ENCODE measurements around the gene POC1A.

Gene POC1A

DNA sequence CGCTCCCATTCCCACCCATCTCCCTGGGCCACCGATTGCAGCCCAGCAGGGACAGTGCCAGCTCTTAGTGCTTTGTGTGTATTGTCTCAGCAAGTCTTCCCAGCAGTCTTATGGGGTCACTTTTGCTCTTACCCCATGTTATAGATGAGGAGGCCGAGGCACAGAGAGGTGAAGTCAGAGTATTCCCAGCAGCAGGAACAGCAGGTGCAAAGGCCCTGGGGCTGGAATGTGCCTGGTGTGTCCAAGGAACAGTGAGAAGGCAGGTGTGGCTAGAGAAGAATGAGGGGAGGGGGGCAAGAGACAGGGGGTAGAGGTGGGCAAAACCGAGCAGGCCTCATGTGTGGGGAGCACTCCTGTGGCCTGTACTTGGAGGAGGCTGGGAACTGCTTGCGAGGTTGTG lies 85.1 kb downstream of the POC1A start:
- H3K4me3 ChIP-seq (ENCODE audit: insufficient read length, low read depth) = no peak overlapping the region
- no peaks in the 10 kb centered on the region for H3K27me3 ChIP-seq (ENCODE audit: insufficient read depth, insufficient read length)
- TF ChIP-seq ZNF274 (IDR thresholded peaks at IDR 0.05; ENCODE audit: low read depth, low read length) (no peak), SUZ12 (IDR thresholded peaks at IDR 0.05; ENCODE audit: extremely low read depth, insufficient read depth, insufficient read length) (no peak), YY1 (IDR thresholded peaks at IDR 0.05; ENCODE audit: insufficient read depth, insufficient read length) (no peak)
- no peak for DNase-seq (ENCODE audit: low read depth, low spot score)
- peaks cover 9% of the 10 kb centered on the region for H3K36me3 ChIP-seq (ENCODE audit: insufficient read depth, insufficient read length, low read length)
- peaks cover 20% of the 10 kb centered on the region for H3K4me1 ChIP-seq (ENCODE audit: insufficient read depth, insufficient read length)
- H3K9me3 ChIP-seq (ENCODE audit: insufficient read depth, low read length) = no peaks in the 10 kb centered on the region
- no peak overlapping the region for H3K9ac ChIP-seq (ENCODE audit: insufficient read length, low read depth)

DNA sequence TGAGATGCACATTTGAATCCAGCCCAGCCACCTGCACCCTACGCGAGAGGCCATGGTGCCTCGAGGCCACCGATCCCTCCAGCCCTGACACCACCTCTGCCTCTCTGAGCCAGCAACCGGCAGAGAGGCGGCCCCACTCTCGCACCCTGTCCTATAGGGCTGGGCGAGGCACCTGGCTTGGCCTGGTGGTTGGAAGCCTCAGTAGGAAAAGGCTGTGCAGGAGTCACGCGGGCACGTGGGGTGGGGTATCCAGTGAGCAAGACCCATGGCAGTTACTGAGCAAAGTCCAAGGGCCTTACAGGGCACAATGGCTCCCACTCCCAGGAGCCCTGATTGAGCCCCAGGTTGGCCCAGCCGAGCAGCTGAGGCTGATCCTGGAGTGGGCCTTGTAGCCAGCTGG lies 85.5 kb downstream of the POC1A start:
- peaks cover 5% of the 10 kb centered on the region for H3K36me3 ChIP-seq (ENCODE audit: insufficient read depth, insufficient read length, low read length)
- no peaks in the 10 kb centered on the region for H3K9me3 ChIP-seq (ENCODE audit: insufficient read depth, low read length)
- no peak for TF ChIP-seq YY1 (IDR thresholded peaks at IDR 0.05; ENCODE audit: insufficient read depth, insufficient read length)
- TF ChIP-seq SUZ12 (IDR thresholded peaks at IDR 0.05; ENCODE audit: extremely low read depth, insufficient read depth, insufficient read length) = no peak
- no peak for TF ChIP-seq ZNF274 (IDR thresholded peaks at IDR 0.05; ENCODE audit: low read depth, low read length)
- no peak overlapping the region for H3K9ac ChIP-seq (ENCODE audit: insufficient read length, low read depth)
- no peaks in the 10 kb centered on the region for H3K27me3 ChIP-seq (ENCODE audit: insufficient read depth, insufficient read length)
- H3K4me1 ChIP-seq (ENCODE audit: insufficient read depth, insufficient read length) = peaks cover 20% of the 10 kb centered on the region
- H3K4me3 ChIP-seq (ENCODE audit: insufficient read length, low read depth) = no peak overlapping the region
- DNase-seq (ENCODE audit: low read depth, low spot score) = no peak

DNA sequence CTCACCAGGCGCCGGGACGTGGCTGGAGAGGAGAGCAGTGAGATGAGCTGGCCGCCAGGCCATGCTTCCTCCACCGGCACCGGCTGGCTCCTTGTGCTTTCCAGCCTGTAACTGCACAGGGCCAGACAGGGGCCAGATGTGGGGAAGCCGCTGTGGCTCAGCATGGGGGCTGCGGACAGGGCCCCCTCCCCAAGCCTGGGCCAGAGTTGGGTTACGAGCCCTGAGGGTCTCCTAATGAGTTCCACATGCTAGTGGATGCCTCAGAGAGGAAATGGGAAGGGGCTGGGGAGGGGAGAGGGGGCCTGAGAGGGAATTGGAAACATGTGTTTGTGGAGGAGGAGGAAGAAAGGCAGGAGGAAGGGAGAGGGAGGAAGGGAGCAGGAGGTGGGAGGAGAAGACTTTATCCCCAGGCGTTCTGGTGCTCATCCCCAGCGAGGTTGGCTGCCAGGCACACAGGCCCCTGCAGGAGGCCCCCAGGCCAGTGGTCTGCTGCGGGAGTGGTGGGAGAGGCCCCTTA lies 86.1 kb downstream of the POC1A start:
- Histone ChIP-seq H3K36me3 (ENCODE audit: insufficient read depth, insufficient read length, low read length) (peaks cover 3% of the 10 kb centered on the region), H3K4me1 (ENCODE audit: insufficient read depth, insufficient read length) (peaks cover 23% of the 10 kb centered on the region), H3K4me3 (ENCODE audit: insufficient read length, low read depth) (no peak overlapping the region), H3K9ac (ENCODE audit: insufficient read length, low read depth) (no peak overlapping the region), H3K27me3 (ENCODE audit: insufficient read depth, insufficient read length) (no peaks in the 10 kb centered on the region), H3K9me3 (ENCODE audit: insufficient read depth, low read length) (no peaks in the 10 kb centered on the region)
- DNase-seq (ENCODE audit: low read depth, low spot score) = no peak
- no peak for TF ChIP-seq ZNF274 (IDR thresholded peaks at IDR 0.05; ENCODE audit: low read depth, low read length)
- no peak for TF ChIP-seq SUZ12 (IDR thresholded peaks at IDR 0.05; ENCODE audit: extremely low read depth, insufficient read depth, insufficient read length)
- TF ChIP-seq YY1 (IDR thresholded peaks at IDR 0.05; ENCODE audit: insufficient read depth, insufficient read length) = no peak

DNA sequence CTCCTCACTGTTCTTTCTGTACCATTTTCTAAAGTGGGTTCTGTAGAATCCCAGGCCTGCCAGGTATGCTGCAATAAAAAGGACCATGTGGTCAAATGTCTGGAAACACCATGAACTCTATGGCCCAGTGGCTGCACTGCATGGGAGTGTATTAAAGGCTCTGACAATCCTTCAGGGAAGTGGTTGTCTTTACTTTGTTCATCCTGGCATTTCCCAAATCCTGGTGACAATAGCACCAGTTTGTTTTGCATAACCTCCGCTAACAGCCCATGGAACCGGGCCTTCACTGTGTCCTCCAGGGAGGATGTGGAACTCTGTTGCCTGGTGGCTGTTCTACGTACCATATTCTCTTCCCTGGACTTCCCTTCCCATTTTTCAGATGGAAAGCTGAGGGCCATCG lies 86.7 kb downstream of the POC1A start:
- H3K4me3 ChIP-seq (ENCODE audit: insufficient read length, low read depth) = no peak overlapping the region
- TF ChIP-seq SUZ12 (IDR thresholded peaks at IDR 0.05; ENCODE audit: extremely low read depth, insufficient read depth, insufficient read length) = no peak
- DNase-seq (ENCODE audit: low read depth, low spot score) = no peak
- no peaks in the 10 kb centered on the region for H3K9me3 ChIP-seq (ENCODE audit: insufficient read depth, low read length)
- H3K36me3 ChIP-seq (ENCODE audit: insufficient read depth, insufficient read length, low read length) = peaks cover 3% of the 10 kb centered on the region
- H3K4me1 ChIP-seq (ENCODE audit: insufficient read depth, insufficient read length) = peaks cover 23% of the 10 kb centered on the region
- no peak overlapping the region for H3K9ac ChIP-seq (ENCODE audit: insufficient read length, low read depth)
- H3K27me3 ChIP-seq (ENCODE audit: insufficient read depth, insufficient read length) = no peaks in the 10 kb centered on the region

DNA sequence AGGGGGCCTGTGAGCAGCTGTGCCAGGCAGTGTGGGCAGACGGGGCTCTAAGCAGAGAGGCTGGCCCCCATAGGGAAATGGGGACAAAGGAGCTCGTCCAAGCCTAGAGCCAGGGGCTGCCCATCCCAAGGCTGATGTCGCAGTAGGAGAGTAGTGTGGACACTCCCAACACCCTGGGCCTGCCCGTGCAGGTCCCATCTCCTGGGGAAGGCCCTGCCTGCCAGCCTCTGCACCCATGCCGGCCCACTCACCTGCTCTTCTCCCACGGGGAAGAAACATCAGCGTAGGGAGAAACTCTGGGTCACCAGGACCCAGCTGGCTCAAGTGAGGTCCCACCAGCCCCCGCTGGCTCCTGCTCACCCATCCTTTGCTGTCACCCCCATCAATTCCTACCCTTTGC lies 87.2 kb downstream of the POC1A start:
- Histone ChIP-seq H3K9ac (ENCODE audit: insufficient read length, low read depth) (no peak overlapping the region), H3K27me3 (ENCODE audit: insufficient read depth, insufficient read length) (no peaks in the 10 kb centered on the region), H3K4me1 (ENCODE audit: insufficient read depth, insufficient read length) (peaks cover 22% of the 10 kb centered on the region), H3K36me3 (ENCODE audit: insufficient read depth, insufficient read length, low read length) (peaks cover 3% of the 10 kb centered on the region), H3K4me3 (ENCODE audit: insufficient read length, low read depth) (no peak overlapping the region), H3K9me3 (ENCODE audit: insufficient read depth, low read length) (no peaks in the 10 kb centered on the region)
- no peak for TF ChIP-seq SUZ12 (IDR thresholded peaks at IDR 0.05; ENCODE audit: extremely low read depth, insufficient read depth, insufficient read length)
- TF ChIP-seq YY1 (IDR thresholded peaks at IDR 0.05; ENCODE audit: insufficient read depth, insufficient read length) = no peak
- TF ChIP-seq ZNF274 (IDR thresholded peaks at IDR 0.05; ENCODE audit: low read depth, low read length) = no peak
- no peak for DNase-seq (ENCODE audit: low read depth, low spot score)

DNA sequence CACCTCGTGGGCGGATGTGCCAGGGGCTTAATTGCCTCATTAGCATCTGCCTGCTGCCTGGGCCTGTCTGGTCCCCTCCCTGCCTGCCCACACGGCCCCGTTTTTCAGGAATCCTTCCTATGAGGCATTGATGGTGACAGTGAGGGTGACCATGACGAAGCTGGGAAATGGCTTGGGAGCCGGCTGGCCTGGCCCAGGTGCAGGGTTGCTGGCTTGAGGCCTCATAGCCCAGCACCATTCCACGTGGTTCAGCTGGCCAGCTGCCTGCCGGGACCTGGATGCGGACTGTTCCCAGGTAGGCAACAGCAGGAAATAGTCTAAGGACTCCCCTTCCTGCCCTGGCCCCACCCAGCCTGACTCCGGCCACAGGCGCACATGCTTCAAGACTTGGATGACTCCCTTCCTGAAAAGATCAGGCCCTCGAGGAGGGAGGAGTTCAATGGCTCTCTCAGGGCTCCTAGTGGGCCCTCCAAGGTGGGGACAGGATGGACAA lies 88.9 kb downstream of the POC1A start:
- Histone ChIP-seq H3K4me3 (ENCODE audit: insufficient read length, low read depth) (no peak overlapping the region), H3K36me3 (ENCODE audit: insufficient read depth, insufficient read length, low read length) (peaks cover 3% of the 10 kb centered on the region), H3K4me1 (ENCODE audit: insufficient read depth, insufficient read length) (peaks cover 22% of the 10 kb centered on the region), H3K27me3 (ENCODE audit: insufficient read depth, insufficient read length) (peaks cover 1% of the 10 kb centered on the region), H3K9me3 (ENCODE audit: insufficient read depth, low read length) (no peaks in the 10 kb centered on the region), H3K9ac (ENCODE audit: insufficient read length, low read depth) (no peak overlapping the region)
- DNase-seq (ENCODE audit: low read depth, low spot score) = no peak
- TF ChIP-seq ZNF274 (IDR thresholded peaks at IDR 0.05; ENCODE audit: low read depth, low read length) (no peak), SUZ12 (IDR thresholded peaks at IDR 0.05; ENCODE audit: extremely low read depth, insufficient read depth, insufficient read length) (no peak), YY1 (IDR thresholded peaks at IDR 0.05; ENCODE audit: insufficient read depth, insufficient read length) (no peak)

DNA sequence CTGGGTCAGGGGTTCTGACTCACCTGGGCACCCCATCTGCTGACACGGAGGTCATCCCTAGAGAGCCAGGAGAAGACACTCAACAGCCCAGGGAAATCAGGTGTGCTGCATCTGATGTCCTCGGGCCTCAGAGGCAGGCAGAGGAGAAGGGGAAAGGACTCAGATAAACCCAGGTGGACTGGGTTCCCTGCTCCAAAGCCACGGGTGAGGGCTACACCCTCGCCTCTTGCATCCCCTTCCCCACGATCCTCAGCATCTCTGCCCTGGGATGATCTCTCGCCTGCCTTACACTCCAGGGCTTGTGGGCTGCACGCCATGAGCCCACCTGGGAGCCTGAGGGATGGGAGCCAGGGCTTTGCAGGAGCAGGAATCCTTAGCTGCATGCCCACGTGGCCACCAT lies 89.7 kb downstream of the POC1A start:
- DNase-seq (ENCODE audit: low read depth, low spot score) = no peak
- peaks cover 7% of the 10 kb centered on the region for H3K27me3 ChIP-seq (ENCODE audit: insufficient read depth, insufficient read length)
- H3K9me3 ChIP-seq (ENCODE audit: insufficient read depth, low read length) = no peaks in the 10 kb centered on the region
- TF ChIP-seq SUZ12 (IDR thresholded peaks at IDR 0.05; ENCODE audit: extremely low read depth, insufficient read depth, insufficient read length) (no peak), ZNF274 (IDR thresholded peaks at IDR 0.05; ENCODE audit: low read depth, low read length) (no peak), YY1 (IDR thresholded peaks at IDR 0.05; ENCODE audit: insufficient read depth, insufficient read length) (no peak)
- H3K36me3 ChIP-seq (ENCODE audit: insufficient read depth, insufficient read length, low read length) = peaks cover 3% of the 10 kb centered on the region
- peaks cover 22% of the 10 kb centered on the region for H3K4me1 ChIP-seq (ENCODE audit: insufficient read depth, insufficient read length)
- H3K9ac ChIP-seq (ENCODE audit: insufficient read length, low read depth) = no peak overlapping the region
- H3K4me3 ChIP-seq (ENCODE audit: insufficient read length, low read depth) = no peak overlapping the region

Measured in NT2/D1 (cell line).